WERI-Rb-1 (cell line): Measurements from ENCODE around the gene ZDHHC11.
"Not testable (repeated sequence)": the region's sequence is repeated elsewhere in the genome, so short reads cannot be mapped to it uniquely, and the experiment has no call there.

ENCODE experiments used
- DNase-seq: peaks from one replicate; pipeline ENCODE4 v3.0.0-alpha.2; 2020
- H3K27ac ChIP-seq: fragments of 250-450 bp; sonication (Bioruptor Pico); 2 replicates; pipeline ENCODE4 v1.5.1; 2020; ENCODE audit warnings: mild to moderate bottlenecking, moderate library complexity
- H3K27me3 ChIP-seq: fragments of 250-450 bp; sonication (Bioruptor Pico); 2 replicates; pipeline ENCODE4 v1.5.1; 2021; ENCODE audit warnings: mild to moderate bottlenecking, low read depth, moderate library complexity; ENCODE audit not compliant: insufficient read depth, severe bottlenecking
- H3K36me3 ChIP-seq: fragments of 250-450 bp; sonication (Bioruptor Pico); 2 replicates; pipeline ENCODE4 v1.5.1; 2020; ENCODE audit warnings: mild to moderate bottlenecking, moderate library complexity
- H3K4me3 ChIP-seq: 2 replicates; pipeline ENCODE4 v1.5.1; 2011; ENCODE audit warnings: low read depth, mild to moderate bottlenecking, control low read depth, low read length
- H3K9me3 ChIP-seq: fragments of 250-450 bp; sonication (Bioruptor Pico); 2 replicates; pipeline ENCODE4 v1.5.1; 2021; ENCODE audit warnings: mild to moderate bottlenecking, moderate library complexity; ENCODE audit not compliant: severe bottlenecking
- CTCF ChIP-seq: IDR thresholded peaks from 2 replicates; pipeline ENCODE4 v1.5.1; 2011; ENCODE audit warnings: low read depth, mild to moderate bottlenecking, control low read depth, inconsistent platforms, low read length

Gene ZDHHC11

GRCh38 chr5:854966-855743 is 4.4 kb upstream of the ZDHHC11 start:
- no peak for TF ChIP-seq CTCF
- peaks cover 3% of the 10 kb centered on the region for H3K27me3 ChIP-seq
- H3K4me3 ChIP-seq: no peak overlapping the region
- no peak for DNase-seq
- H3K36me3 ChIP-seq: no peaks in the 10 kb centered on the region; the same call in 1 of the 2 replicates
- H3K27ac ChIP-seq: no peak overlapping the region
- no peaks in the 10 kb centered on the region for H3K9me3 ChIP-seq

- Histone ChIP-seq H3K36me3 (peaks cover 3% of the 10 kb centered on the region; the same call in 1 of the 2 replicates), H3K9me3 (no peaks in the 10 kb centered on the region), H3K27me3 (peaks cover 3% of the 10 kb centered on the region), H3K4me3 (no peak overlapping the region), H3K27ac (no peak overlapping the region)
- no peak for DNase-seq
- no peak for TF ChIP-seq CTCF
These were observed 3.4 kb upstream of the ZDHHC11 start for GRCh38 chr5:854217-854616.

GRCh38 chr5:853416-854090 is 2.8 kb upstream of the ZDHHC11 start:
- H3K27me3 ChIP-seq, DNase-seq, H3K4me3 ChIP-seq, H3K36me3 ChIP-seq, H3K27ac ChIP-seq, H3K9me3 ChIP-seq: not testable (repeated sequence)

GRCh38 chr5:852431-853401 is 1.9 kb upstream of the ZDHHC11 start:
- no peak for TF ChIP-seq CTCF
- no peak overlapping the region for H3K4me3 ChIP-seq
- no peak for DNase-seq
- H3K27me3 ChIP-seq: peaks cover 3% of the 10 kb centered on the region
- peaks cover 3% of the 10 kb centered on the region; the same call in 1 of the 2 replicates for H3K36me3 ChIP-seq
- no peaks in the 10 kb centered on the region for H3K9me3 ChIP-seq
- no peak overlapping the region for H3K27ac ChIP-seq

GRCh38 chr5:852018-852417 is 1.2 kb upstream of the ZDHHC11 start:
- no peak for TF ChIP-seq CTCF
- no peaks in the 10 kb centered on the region for H3K9me3 ChIP-seq
- H3K36me3 ChIP-seq: peaks cover 3% of the 10 kb centered on the region; the same call in 1 of the 2 replicates
- H3K4me3 ChIP-seq: no peak overlapping the region
- H3K27ac ChIP-seq: no peak overlapping the region
- H3K27me3 ChIP-seq: peaks cover 3% of the 10 kb centered on the region
- no peak for DNase-seq
